ENCODE measurements around the gene GNS. TPM values are rescaled to one million over a fixed set of nuclear protein-coding genes. Genes with fewer than 3 reads are reported as not detected.
"Not testable (repeated sequence)": the region's sequence is repeated elsewhere in the genome, so short reads cannot be mapped to it uniquely, and the experiment has no call there.

Gene GNS
- total and polyA plus RNA-seq, 4 donors: 27.8 to 78.6 (median 57.4) TPM

DNA sequence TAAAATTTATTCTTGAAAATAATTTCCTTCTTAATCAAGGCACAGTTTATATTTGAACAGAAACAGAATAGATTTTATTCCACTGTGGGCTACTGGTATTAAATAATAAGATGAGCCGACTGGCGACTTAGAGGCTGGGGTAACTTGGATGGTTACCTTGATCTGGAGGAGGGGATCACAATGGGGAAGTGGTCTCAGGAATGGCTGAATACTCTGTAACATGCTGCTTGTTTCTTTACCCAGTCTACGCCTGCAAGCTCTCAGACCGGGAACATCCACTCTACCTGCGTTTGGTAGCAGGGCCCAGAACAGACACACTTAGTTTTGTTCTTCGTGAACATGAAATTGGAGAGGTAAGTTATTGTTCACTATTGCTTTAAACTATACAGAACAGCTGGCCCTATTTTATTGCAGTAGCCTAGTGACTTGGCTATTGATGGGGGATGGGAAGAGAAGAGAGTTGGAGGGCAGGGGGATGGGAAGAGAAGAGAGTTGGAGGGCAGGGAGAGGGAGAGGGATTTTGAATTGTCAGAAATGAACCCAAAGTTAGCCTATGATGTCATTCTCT, 67.9 kb downstream of the GNS start:
- Histone ChIP-seq H3K27ac (ENCODE audit: low read depth in 1 of 2, low read length in 2 of 2) (no peak overlapping the region), H3K27me3 (ENCODE audit: control insufficient read depth in 4 of 4, insufficient read depth in 4 of 4, low read length in 3 of 4) (no peaks in the 10 kb centered on the region), H3K4me1 (ENCODE audit: control insufficient read depth in 4 of 4, insufficient read depth in 4 of 4, low read length in 3 of 4) (no peaks in the 10 kb centered on the region), H3K36me3 (ENCODE audit: control insufficient read depth in 4 of 4, insufficient read depth in 3 of 4, low read depth in 1 of 4, low read length in 3 of 4) (peaks cover 3 to 6% (median 4%) of the 10 kb centered on the region in 4 donors), H3K4me3 (ENCODE audit: low read depth in 1 of 3, low read length in 3 of 3) (no peak overlapping the region), H3K9ac (ENCODE audit: low read depth in 1 of 2, low read length in 2 of 2) (no peak overlapping the region), H3K9me3 (ENCODE audit: control insufficient read depth in 4 of 4, low read length in 3 of 4) (no peaks in the 10 kb centered on the region)
- 94% methylated on average over 6 of the region's 6 CpGs for WGBS
- TF ChIP-seq SP1 (IDR thresholded peaks at IDR 0.05) (no peak), JUND (IDR thresholded peaks at IDR 0.05) (no peak), NR2F2 (IDR thresholded peaks at IDR 0.05) (no peak), RXRA (IDR thresholded peaks at IDR 0.05) (no peak), EGR1 (IDR thresholded peaks at IDR 0.05; ENCODE audit: low read depth in 2 of 2) (no peak)
- TF ChIP-seq, protein P1, sequence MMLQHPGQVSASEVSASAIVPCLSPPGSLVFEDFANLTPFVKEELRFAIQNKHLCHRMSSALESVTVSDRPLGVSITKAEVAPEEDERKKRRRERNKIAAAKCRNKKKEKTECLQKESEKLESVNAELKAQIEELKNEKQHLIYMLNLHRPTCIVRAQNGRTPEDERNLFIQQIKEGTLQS (IDR thresholded peaks at IDR 0.05): no peak
- TF ChIP-seq, protein P2, sequence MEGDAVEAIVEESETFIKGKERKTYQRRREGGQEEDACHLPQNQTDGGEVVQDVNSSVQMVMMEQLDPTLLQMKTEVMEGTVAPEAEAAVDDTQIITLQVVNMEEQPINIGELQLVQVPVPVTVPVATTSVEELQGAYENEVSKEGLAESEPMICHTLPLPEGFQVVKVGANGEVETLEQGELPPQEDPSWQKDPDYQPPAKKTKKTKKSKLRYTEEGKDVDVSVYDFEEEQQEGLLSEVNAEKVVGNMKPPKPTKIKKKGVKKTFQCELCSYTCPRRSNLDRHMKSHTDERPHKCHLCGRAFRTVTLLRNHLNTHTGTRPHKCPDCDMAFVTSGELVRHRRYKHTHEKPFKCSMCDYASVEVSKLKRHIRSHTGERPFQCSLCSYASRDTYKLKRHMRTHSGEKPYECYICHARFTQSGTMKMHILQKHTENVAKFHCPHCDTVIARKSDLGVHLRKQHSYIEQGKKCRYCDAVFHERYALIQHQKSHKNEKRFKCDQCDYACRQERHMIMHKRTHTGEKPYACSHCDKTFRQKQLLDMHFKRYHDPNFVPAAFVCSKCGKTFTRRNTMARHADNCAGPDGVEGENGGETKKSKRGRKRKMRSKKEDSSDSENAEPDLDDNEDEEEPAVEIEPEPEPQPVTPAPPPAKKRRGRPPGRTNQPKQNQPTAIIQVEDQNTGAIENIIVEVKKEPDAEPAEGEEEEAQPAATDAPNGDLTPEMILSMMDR (IDR thresholded peaks at IDR 0.05; ENCODE audit: low read depth, low read length, missing input control): no peak
- no peak for DNase-seq (ENCODE audit: low spot score)

DNA sequence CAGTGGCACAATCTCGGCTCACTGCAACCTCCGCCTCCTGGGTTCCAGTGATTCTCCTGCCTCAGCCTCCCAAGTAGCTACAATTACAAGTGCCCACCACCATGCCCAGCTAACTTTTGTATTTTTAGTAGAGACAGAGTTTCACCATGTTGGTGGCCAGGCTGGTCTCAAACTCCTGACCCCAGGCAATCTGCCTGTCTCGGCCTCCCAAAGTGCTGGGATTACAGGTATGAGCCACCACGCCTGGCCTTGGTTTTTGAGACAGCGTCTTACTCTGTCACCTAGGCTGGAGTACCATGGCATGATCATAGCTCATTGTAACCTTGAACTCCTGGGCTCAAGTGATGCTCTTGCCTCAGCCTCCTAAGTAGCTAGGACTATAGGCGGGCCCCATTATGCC, 69.0 kb downstream of the GNS start:
- WGBS: 98% methylated on average over 6 of the region's 6 CpGs
- H3K27me3 ChIP-seq (ENCODE audit: control insufficient read depth in 4 of 4, insufficient read depth in 4 of 4, low read length in 3 of 4); H3K9me3 ChIP-seq (ENCODE audit: control insufficient read depth in 4 of 4, low read length in 3 of 4); DNase-seq (ENCODE audit: low spot score); H3K36me3 ChIP-seq (ENCODE audit: control insufficient read depth in 4 of 4, insufficient read depth in 3 of 4, low read depth in 1 of 4, low read length in 3 of 4); H3K9ac ChIP-seq (ENCODE audit: low read depth in 1 of 2, low read length in 2 of 2); H3K4me1 ChIP-seq (ENCODE audit: control insufficient read depth in 4 of 4, insufficient read depth in 4 of 4, low read length in 3 of 4); H3K4me3 ChIP-seq (ENCODE audit: low read depth in 1 of 3, low read length in 3 of 3); H3K27ac ChIP-seq (ENCODE audit: low read depth in 1 of 2, low read length in 2 of 2): not testable (repeated sequence)

DNA sequence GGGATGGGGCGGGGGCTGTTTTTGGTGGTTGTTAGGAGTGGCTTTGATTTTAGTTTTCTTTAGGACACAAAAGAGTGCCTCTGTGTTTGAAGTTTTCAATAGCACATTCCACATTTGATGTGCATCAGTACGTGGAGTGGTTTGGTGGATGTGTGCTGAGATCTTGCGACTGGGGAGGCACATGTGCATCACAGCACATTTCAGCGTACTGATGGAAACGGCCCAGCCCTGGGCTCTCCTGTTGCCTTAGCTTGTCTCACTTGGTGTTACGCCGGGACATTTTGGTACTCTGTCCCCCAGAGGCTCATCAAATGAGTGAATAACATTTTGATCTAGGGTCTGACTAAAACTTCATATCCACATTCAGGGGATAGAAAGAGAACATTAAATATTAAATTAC, 70.5 kb downstream of the GNS start:
- H3K4me1 ChIP-seq (ENCODE audit: control insufficient read depth in 4 of 4, insufficient read depth in 4 of 4, low read length in 3 of 4): no peaks in the 10 kb centered on the region

More for the DNA sequence above, 70.5 kb downstream of the GNS start:
- H3K9me3 ChIP-seq (ENCODE audit: control insufficient read depth in 4 of 4, low read length in 3 of 4): no peaks in the 10 kb centered on the region
- no peak overlapping the region for H3K9ac ChIP-seq (ENCODE audit: low read depth in 1 of 2, low read length in 2 of 2)
- H3K27me3 ChIP-seq (ENCODE audit: control insufficient read depth in 4 of 4, insufficient read depth in 4 of 4, low read length in 3 of 4): no peaks in the 10 kb centered on the region
- DNase-seq (ENCODE audit: low spot score): no peak
- H3K4me3 ChIP-seq (ENCODE audit: low read depth in 1 of 3, low read length in 3 of 3): no peak overlapping the region
- H3K36me3 ChIP-seq (ENCODE audit: control insufficient read depth in 4 of 4, insufficient read depth in 3 of 4, low read depth in 1 of 4, low read length in 3 of 4): peaks cover 0 to 2% (median 2%) of the 10 kb centered on the region in 4 donors
- no peak overlapping the region for H3K27ac ChIP-seq (ENCODE audit: low read depth in 1 of 2, low read length in 2 of 2)
- 94% methylated on average over 7 of the region's 7 CpGs for WGBS
- TF ChIP-seq SP1 (IDR thresholded peaks at IDR 0.05) (no peak), TAF1 (conservative IDR thresholded peaks at IDR 0.05) (no peak), EGR1 (IDR thresholded peaks at IDR 0.05; ENCODE audit: low read depth in 2 of 2) (no peak), YY1 (IDR thresholded peaks at IDR 0.05) (no peak)
- TF ChIP-seq, protein P3, sequence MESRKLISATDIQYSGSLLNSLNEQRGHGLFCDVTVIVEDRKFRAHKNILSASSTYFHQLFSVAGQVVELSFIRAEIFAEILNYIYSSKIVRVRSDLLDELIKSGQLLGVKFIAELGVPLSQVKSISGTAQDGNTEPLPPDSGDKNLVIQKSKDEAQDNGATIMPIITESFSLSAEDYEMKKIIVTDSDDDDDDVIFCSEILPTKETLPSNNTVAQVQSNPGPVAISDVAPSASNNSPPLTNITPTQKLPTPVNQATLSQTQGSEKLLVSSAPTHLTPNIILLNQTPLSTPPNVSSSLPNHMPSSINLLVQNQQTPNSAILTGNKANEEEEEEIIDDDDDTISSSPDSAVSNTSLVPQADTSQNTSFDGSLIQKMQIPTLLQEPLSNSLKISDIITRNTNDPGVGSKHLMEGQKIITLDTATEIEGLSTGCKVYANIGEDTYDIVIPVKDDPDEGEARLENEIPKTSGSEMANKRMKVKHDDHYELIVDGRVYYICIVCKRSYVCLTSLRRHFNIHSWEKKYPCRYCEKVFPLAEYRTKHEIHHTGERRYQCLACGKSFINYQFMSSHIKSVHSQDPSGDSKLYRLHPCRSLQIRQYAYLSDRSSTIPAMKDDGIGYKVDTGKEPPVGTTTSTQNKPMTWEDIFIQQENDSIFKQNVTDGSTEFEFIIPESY (IDR thresholded peaks at IDR 0.05): no peak

All from liver (tissue), 9 donors.